Measurements from ENCODE around the gene RGS8.

GRCh38 chr1:182646739-182647138 lies 37.6 kb downstream of the RGS8 start:
- TF ChIP-seq TCF12 (IDR thresholded peaks at IDR 0.05; ENCODE audit: low read depth, low read length) (no peak), ELK1 (IDR thresholded peaks at IDR 0.05; ENCODE audit: low read depth, low read length) (no peak), CTCF (IDR thresholded peaks at IDR 0.05 in 2 of 3, conservative IDR thresholded peaks at IDR 0.05 in 1 of 3; ENCODE audit: control insufficient read depth in 2 of 3, extremely low read depth in 1 of 3, insufficient read depth in 1 of 3, low read depth in 3 of 3, low read length in 3 of 3) (no peak), ZNF207 (IDR thresholded peaks at IDR 0.05; ENCODE audit: borderline replicate concordance) (no peak), HDAC6 (IDR thresholded peaks at IDR 0.05; ENCODE audit: unreplicated experiment) (no peak), EP300 (IDR thresholded peaks at IDR 0.05; ENCODE audit: borderline replicate concordance in 1 of 2, control insufficient read depth in 1 of 2, low read depth in 2 of 2, low read length in 2 of 2) (no peak)

Measured in GM12878 (cell line).